Hepatocyte (in vitro differentiated cells): ENCODE results near the gene RPL38. TPM values are rescaled to one million over a fixed set of nuclear protein-coding genes. Genes with fewer than 3 reads are reported as not detected.
"Not testable (repeated sequence)": the region's sequence is repeated elsewhere in the genome, so short reads cannot be mapped to it uniquely, and the experiment has no call there.

Experiments
- DNase-seq: peaks from one replicate; pipeline ENCODE4 v3.0.0-alpha.2; 2016; ENCODE audit warnings: low spot score
- H2AFZ ChIP-seq: fragments of 200-600 bp; sonication (generic); 2 replicates; pipeline ENCODE4 v1.6.0; 2016; ENCODE audit warnings: antibody characterized with exemption, mild to moderate bottlenecking
- H3K27ac ChIP-seq: fragments of 200-600 bp; sonication (generic); 2 replicates; pipeline ENCODE4 v1.5.1; 2016; ENCODE audit warnings: mild to moderate bottlenecking
- H3K27me3 ChIP-seq: fragments of 200-600 bp; sonication (generic); 2 replicates; pipeline ENCODE4 v1.6.1; 2016
- H3K36me3 ChIP-seq: fragments of 200-600 bp; sonication (generic); replicated peaks from 2 replicates; pipeline ENCODE4 v1.5.1; 2016; ENCODE audit warnings: low read depth; ENCODE audit not compliant: insufficient read depth
- H3K4me1 ChIP-seq: fragments of 200-600 bp; sonication (generic); 2 replicates; pipeline ENCODE4 v1.5.1; 2016; ENCODE audit warnings: mild to moderate bottlenecking, moderate library complexity; ENCODE audit not compliant: insufficient read depth
- H3K4me2 ChIP-seq: fragments of 200-600 bp; sonication (generic); 2 replicates; pipeline ENCODE4 v1.6.0; 2016
- H3K4me3 ChIP-seq: fragments of 200-600 bp; sonication (generic); 2 replicates; pipeline ENCODE4 v1.5.1; 2016; ENCODE audit warnings: mild to moderate bottlenecking
- H3K79me2 ChIP-seq: fragments of 200-600 bp; sonication (generic); 2 replicates; pipeline ENCODE4 v1.6.0; 2017; ENCODE audit warnings: mild to moderate bottlenecking
- H3K9me2 ChIP-seq: fragments of 200-600 bp; sonication (generic); replicated peaks from 2 replicates; pipeline ENCODE4 v1.6.0; 2017; ENCODE audit warnings: mild to moderate bottlenecking; ENCODE audit not compliant: insufficient read depth
- H3K9me3 ChIP-seq: fragments of 200-600 bp; sonication (generic); 2 replicates; pipeline ENCODE4 v1.5.1; 2016; ENCODE audit warnings: low read depth, mild to moderate bottlenecking
- H4K20me1 ChIP-seq: fragments of 200-600 bp; sonication (generic); 2 replicates; pipeline ENCODE4 v1.6.0; 2016; ENCODE audit warnings: mild to moderate bottlenecking; ENCODE audit not compliant: insufficient read depth, poor library complexity, severe bottlenecking
- EZH2 ChIP-seq: fragments of 200-600 bp; sonication (generic); IDR thresholded peaks from 2 replicates; pipeline ENCODE4 v1.6.1; 2016; ENCODE audit warnings: antibody characterized with exemption, mild to moderate bottlenecking, borderline replicate concordance
- EZH2phosphoT487 ChIP-seq: fragments of 200-600 bp; sonication (generic); IDR thresholded peaks from one replicate; pipeline ENCODE4 v1.6.1; 2018; ENCODE audit warnings: antibody characterized with exemption, mild to moderate bottlenecking, low read depth, moderate library complexity; ENCODE audit not compliant: unreplicated experiment, severe bottlenecking
- WGBS: methylation state at CpG from one replicate; pipeline ENCODE4 v1.1.6; 2016; ENCODE audit warnings: low lambda C conversion rate; ENCODE audit errors: missing lambda C conversion rate; 5-methylcytosine and 5-hydroxymethylcytosine counted together
- polyA plus RNA-seq: library from polyadenylated mRNA; unstranded; fragments of >200 nt; fragmentation: Nextera tagmentation; extraction: Ambion mirVana; gene quantifications from 2 replicates; pipeline ENCODE4 v1.2.1, GENCODE V29; 2016
- total RNA-seq: library from RNA; depleted of rRNA; stranded (reverse); fragments of >200 nt; gene quantifications from 2 replicates; pipeline ENCODE4 v1.2.3, GENCODE V29; 2014
- TF ChIP-seq, protein P1 (sequence below): fragments of 200-600 bp; sonication (generic); IDR thresholded peaks from 2 replicates; pipeline ENCODE4 v1.5.1; 2016; ENCODE audit warnings: antibody characterized with exemption, mild to moderate bottlenecking; ENCODE audit not compliant: poor library complexity

RPL38 gene
- total and polyA plus RNA-seq, 2 experiments from 2014 or later = 276 to 758 TPM

DNA sequence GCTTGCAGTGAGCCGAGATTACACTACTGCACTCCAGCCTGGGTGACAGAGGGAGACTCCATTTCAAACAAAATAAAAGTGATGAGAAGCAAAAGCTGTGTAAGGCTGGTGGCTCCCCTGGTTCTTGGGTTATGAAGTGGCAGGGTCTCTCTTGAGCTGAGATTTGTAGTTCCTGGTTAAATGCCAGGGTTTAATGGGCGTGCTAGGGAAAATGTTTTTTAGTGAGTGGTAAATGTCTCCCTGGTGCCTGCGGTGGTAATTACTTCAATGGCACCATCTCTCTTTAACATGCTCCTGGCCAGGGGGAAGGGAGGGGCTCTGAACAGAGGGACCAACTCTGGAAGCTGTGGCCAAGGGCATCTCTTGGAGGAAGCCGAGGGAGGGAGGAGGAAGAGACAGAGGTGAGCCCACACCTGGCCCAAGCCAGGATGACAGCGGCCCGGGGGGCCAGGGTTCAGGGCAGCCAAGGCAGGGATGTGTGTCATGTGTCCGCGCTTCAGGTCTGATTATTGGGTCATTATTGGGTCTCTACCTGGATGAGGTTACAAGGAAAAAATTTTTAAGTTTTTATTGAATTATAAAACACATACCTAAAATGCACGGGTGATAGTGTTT, 17.8 kb upstream of the RPL38 start:
- no peaks in the 10 kb centered on the region for H4K20me1 ChIP-seq
- H3K4me3 ChIP-seq = no peak overlapping the region
- no peaks in the 10 kb centered on the region for H3K79me2 ChIP-seq
- 89% methylated on average over 9 of the region's 9 CpGs for WGBS
- H3K36me3 ChIP-seq = no peaks in the 10 kb centered on the region
- no peak overlapping the region for H2AFZ ChIP-seq
- H3K4me1 ChIP-seq = no peaks in the 10 kb centered on the region
- DNase-seq = no peak
- H3K27me3 ChIP-seq = peaks cover 2% of the 10 kb centered on the region
- no peak overlapping the region for H3K27ac ChIP-seq
- no peaks in the 10 kb centered on the region for H3K9me3 ChIP-seq
- no peak for TF ChIP-seq EZH2
- TF ChIP-seq EZH2phosphoT487 = no peak
- TF ChIP-seq, protein P1, sequence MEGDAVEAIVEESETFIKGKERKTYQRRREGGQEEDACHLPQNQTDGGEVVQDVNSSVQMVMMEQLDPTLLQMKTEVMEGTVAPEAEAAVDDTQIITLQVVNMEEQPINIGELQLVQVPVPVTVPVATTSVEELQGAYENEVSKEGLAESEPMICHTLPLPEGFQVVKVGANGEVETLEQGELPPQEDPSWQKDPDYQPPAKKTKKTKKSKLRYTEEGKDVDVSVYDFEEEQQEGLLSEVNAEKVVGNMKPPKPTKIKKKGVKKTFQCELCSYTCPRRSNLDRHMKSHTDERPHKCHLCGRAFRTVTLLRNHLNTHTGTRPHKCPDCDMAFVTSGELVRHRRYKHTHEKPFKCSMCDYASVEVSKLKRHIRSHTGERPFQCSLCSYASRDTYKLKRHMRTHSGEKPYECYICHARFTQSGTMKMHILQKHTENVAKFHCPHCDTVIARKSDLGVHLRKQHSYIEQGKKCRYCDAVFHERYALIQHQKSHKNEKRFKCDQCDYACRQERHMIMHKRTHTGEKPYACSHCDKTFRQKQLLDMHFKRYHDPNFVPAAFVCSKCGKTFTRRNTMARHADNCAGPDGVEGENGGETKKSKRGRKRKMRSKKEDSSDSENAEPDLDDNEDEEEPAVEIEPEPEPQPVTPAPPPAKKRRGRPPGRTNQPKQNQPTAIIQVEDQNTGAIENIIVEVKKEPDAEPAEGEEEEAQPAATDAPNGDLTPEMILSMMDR = no peak
- H3K9me2 ChIP-seq = no peaks in the 10 kb centered on the region
- no peak overlapping the region for H3K4me2 ChIP-seq

- no peaks in the 10 kb centered on the region for H3K36me3 ChIP-seq
- no peak for TF ChIP-seq EZH2phosphoT487
- TF ChIP-seq, protein P1 = no peak
- WGBS = 95% methylated on average over 15 of the region's 20 CpGs
- H3K4me2 ChIP-seq = no peak overlapping the region
- H2AFZ ChIP-seq = no peak overlapping the region
- H4K20me1 ChIP-seq = no peaks in the 10 kb centered on the region
- no peaks in the 10 kb centered on the region for H3K4me1 ChIP-seq
- no peak overlapping the region for H3K27ac ChIP-seq
- no peaks in the 10 kb centered on the region for H3K9me2 ChIP-seq
- H3K4me3 ChIP-seq = no peak overlapping the region
- no peaks in the 10 kb centered on the region for H3K9me3 ChIP-seq
- no peaks in the 10 kb centered on the region for H3K79me2 ChIP-seq
- no peaks in the 10 kb centered on the region for H3K27me3 ChIP-seq
- no peak for DNase-seq
Measured at GRCh38 chr17:74186498-74186897, 17.0 kb upstream of the RPL38 start.

- Histone ChIP-seq H3K27me3 (no peaks in the 10 kb centered on the region), H4K20me1 (no peaks in the 10 kb centered on the region), H3K79me2 (no peaks in the 10 kb centered on the region), H3K4me1 (peaks cover 3% of the 10 kb centered on the region), H3K9me2 (no peaks in the 10 kb centered on the region), H3K4me3 (no peak overlapping the region), H3K27ac (no peak overlapping the region), H2AFZ (no peak overlapping the region), H3K36me3 (no peaks in the 10 kb centered on the region), H3K4me2 (no peak overlapping the region), H3K9me3 (no peaks in the 10 kb centered on the region)
- TF ChIP-seq EZH2phosphoT487 = no peak
- TF ChIP-seq, protein P1 = no peak
- TF ChIP-seq EZH2 = no peak
- 58% methylated on average over 11 of the region's 11 CpGs for WGBS
- no peak for DNase-seq
Measured at GRCh38 chr17:74187761-74188160, 15.7 kb upstream of the RPL38 start.

GRCh38 chr17:74188687-74189086, 14.8 kb upstream of the RPL38 start:
- not testable (repeated sequence) for H3K27me3 ChIP-seq, H2AFZ ChIP-seq, H3K9me3 ChIP-seq, H4K20me1 ChIP-seq, H3K4me1 ChIP-seq, H3K9me2 ChIP-seq, DNase-seq, H3K27ac ChIP-seq, H3K4me3 ChIP-seq, H3K4me2 ChIP-seq, H3K36me3 ChIP-seq, H3K79me2 ChIP-seq
- 78% methylated on average over 4 of the region's 4 CpGs for WGBS
